ENCODE measurements around the gene CHIC2.

The CHIC2 gene

GRCh38 chr4:54066088-54066415, 1.6 kb upstream of the CHIC2 start:
- H3K4me3 ChIP-seq (ENCODE audit: low read depth, low read length), result no peak overlapping the region
- TF ChIP-seq ZNF302 (tag by site-specific recombination; IDR thresholded peaks at IDR 0.05; ENCODE audit: low read depth) (no peak), ZNF610 (tag by site-specific recombination; IDR thresholded peaks at IDR 0.05; ENCODE audit: borderline replicate concordance) (no peak), ZNF692 (tag by site-specific recombination; IDR thresholded peaks at IDR 0.05) (no peak), ZNF626 (tag by site-specific recombination; IDR thresholded peaks at IDR 0.05) (no peak), ZNF768 (tag by site-specific recombination; IDR thresholded peaks at IDR 0.05) (no peak), ZNF48 (tag by site-specific recombination; IDR thresholded peaks at IDR 0.05) (no peak), ZNF426 (tag by site-specific recombination; IDR thresholded peaks at IDR 0.05) (no peak), ZNF10 (tag by site-specific recombination; IDR thresholded peaks at IDR 0.05) (no peak), ZNF560 (tag by site-specific recombination; IDR thresholded peaks at IDR 0.05; ENCODE audit: borderline replicate concordance) (no peak), ZNF211 (tag by site-specific recombination; IDR thresholded peaks at IDR 0.05; ENCODE audit: low read depth) (no peak), GLIS1 (tag by site-specific recombination; IDR thresholded peaks at IDR 0.05) (no peak), ZNF175 (tag by site-specific recombination; IDR thresholded peaks at IDR 0.05) (no peak), ZNF341 (tag by site-specific recombination; IDR thresholded peaks at IDR 0.05; ENCODE audit: low read depth) (no peak), ZNF830 (tag by site-specific recombination; IDR thresholded peaks at IDR 0.05; ENCODE audit: low read depth) (no peak)
- H3K27ac ChIP-seq (ENCODE audit: extremely low read depth, low read depth, low read length), result no peak overlapping the region
- ChIA-PET POLR2A (no interaction called here), CTCF (no interaction called here)
- peaks cover 2% of the 10 kb centered on the region for H3K4me1 ChIP-seq (ENCODE audit: control insufficient read depth, insufficient read depth, low read length)
- no peaks in the 10 kb centered on the region for H3K36me3 ChIP-seq (ENCODE audit: control insufficient read depth in 2 of 2, insufficient read depth in 1 of 2, low read length in 2 of 2)
- no peaks in the 10 kb centered on the region for H3K9me3 ChIP-seq (ENCODE audit: control insufficient read depth, insufficient read depth, low read depth, low read length)

DNA sequence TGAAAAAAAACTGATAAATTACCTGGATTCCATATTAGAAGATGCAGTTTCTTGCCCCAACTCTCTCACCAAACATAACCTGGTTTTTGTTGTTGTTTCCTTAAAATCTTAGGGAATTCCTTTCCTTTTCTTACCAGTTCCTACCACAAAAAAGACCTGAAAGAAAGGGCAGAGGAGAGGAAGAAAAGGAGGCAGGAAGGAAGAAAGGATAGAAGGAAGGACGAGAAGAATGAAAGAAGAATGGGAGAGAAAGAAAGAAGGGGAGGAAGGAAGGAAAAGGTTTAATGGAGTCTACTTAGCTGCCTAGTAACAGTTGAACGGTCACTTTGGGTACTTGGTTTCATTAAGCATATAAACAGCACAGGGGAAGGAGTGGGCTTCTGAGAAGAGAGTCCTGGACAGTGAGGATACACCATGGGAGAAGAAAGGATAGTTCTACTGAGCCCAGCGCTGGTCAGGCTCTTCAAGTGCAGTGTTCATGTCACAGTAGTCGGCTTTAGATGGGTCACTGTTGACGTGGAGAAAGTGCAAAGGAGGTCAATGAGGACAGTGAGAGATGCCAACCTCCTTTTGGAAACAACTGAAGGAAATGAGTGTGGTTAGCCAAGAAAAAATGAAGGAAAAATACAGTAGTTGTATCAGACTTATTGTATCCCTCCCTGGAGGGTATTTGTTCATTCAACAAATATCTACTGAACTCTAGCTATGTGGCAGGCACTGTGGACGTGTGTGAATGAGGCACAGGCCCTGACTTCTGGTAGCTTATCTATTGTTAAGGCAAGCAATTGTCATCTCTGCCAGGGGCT, 1.1 kb upstream of the CHIC2 start:
- peak; percentile 81 for TF ChIP-seq ZNF366 (tag by site-specific recombination; conservative IDR thresholded peaks at IDR 0.05)
- no peak for TF ChIP-seq ZSCAN5A (tag by site-specific recombination; IDR thresholded peaks at IDR 0.05)
- ChIA-PET CTCF (no interaction called here), POLR2A (no interaction called here)
- peaks cover 2% of the 10 kb centered on the region for H3K4me1 ChIP-seq (ENCODE audit: control insufficient read depth, insufficient read depth, low read length)
- no peaks in the 10 kb centered on the region for H3K9me3 ChIP-seq (ENCODE audit: control insufficient read depth, insufficient read depth, low read depth, low read length)
- H3K27ac ChIP-seq (ENCODE audit: extremely low read depth, low read depth, low read length), result no peak overlapping the region
- H3K4me3 ChIP-seq (ENCODE audit: low read depth, low read length), result no peak overlapping the region
- H3K36me3 ChIP-seq (ENCODE audit: control insufficient read depth in 2 of 2, insufficient read depth in 1 of 2, low read length in 2 of 2), result no peaks in the 10 kb centered on the region

DNA sequence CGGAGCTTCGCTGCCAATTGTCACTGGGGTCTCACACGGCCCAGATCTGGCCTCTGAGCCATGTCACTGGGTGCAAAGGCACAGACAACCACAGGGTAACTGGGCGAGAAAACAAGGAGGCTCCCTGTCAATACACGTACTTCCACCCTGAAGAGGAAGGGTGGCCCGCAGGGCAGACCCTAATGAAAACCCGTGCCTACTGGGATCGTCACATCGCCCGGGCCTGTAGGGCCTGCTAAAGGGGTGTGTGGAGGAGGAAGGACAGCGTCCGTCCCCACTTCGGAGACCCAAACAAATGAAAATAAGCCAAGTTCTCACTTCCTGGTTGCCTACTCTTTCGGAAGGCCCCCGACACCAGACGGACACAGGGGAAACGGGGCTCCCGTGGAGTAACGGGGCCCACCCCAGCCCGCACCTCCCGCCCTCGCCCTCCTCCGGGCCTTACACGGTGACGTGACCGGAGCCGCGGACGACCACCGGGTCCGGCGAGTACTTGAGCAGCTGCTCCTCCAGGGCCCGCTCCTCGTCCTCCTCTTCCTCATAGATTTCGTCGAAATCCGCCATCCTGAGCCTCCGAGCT, 578 bp downstream of the CHIC2 start:
- Histone ChIP-seq H3K36me3 (ENCODE audit: control insufficient read depth in 2 of 2, insufficient read depth in 1 of 2, low read length in 2 of 2) (no peaks in the 10 kb centered on the region), H3K27ac (ENCODE audit: extremely low read depth, low read depth, low read length) (peak overlapping the region; percentile 85), H3K4me1 (ENCODE audit: control insufficient read depth, insufficient read depth, low read length) (peaks cover 6% of the 10 kb centered on the region), H3K4me3 (ENCODE audit: low read depth, low read length) (peak overlapping the region; percentile 78), H3K9me3 (ENCODE audit: control insufficient read depth, insufficient read depth, low read depth, low read length) (no peaks in the 10 kb centered on the region)
- ChIA-PET CTCF (interaction anchor here (0.7 to 1.0 kb wide), 2 partner anchors 153 to 908 kb away, joined by 3 to 4 read pairs; no protein-coding TSS in a partner anchor), POLR2A (no interaction called here)
- TF ChIP-seq SETDB1 (IDR thresholded peaks at IDR 0.05; ENCODE audit: insufficient read length, low read length) (no peak), ZFP69B (tag by site-specific recombination; IDR thresholded peaks at IDR 0.05) (peak; percentile 85; the same call in 1 of the 2 replicates), ZNF24 (tag by site-specific recombination; IDR thresholded peaks at IDR 0.05) (no peak), ZBTB10 (tag by site-specific recombination; IDR thresholded peaks at IDR 0.05) (0 out of 2 replicates have a peak, but pooled peaks have one; percentile 58), TCF7L2 (IDR thresholded peaks at IDR 0.05; ENCODE audit: borderline replicate concordance, low read depth, low read length) (no peak)
- TF ChIP-seq, protein P1, sequence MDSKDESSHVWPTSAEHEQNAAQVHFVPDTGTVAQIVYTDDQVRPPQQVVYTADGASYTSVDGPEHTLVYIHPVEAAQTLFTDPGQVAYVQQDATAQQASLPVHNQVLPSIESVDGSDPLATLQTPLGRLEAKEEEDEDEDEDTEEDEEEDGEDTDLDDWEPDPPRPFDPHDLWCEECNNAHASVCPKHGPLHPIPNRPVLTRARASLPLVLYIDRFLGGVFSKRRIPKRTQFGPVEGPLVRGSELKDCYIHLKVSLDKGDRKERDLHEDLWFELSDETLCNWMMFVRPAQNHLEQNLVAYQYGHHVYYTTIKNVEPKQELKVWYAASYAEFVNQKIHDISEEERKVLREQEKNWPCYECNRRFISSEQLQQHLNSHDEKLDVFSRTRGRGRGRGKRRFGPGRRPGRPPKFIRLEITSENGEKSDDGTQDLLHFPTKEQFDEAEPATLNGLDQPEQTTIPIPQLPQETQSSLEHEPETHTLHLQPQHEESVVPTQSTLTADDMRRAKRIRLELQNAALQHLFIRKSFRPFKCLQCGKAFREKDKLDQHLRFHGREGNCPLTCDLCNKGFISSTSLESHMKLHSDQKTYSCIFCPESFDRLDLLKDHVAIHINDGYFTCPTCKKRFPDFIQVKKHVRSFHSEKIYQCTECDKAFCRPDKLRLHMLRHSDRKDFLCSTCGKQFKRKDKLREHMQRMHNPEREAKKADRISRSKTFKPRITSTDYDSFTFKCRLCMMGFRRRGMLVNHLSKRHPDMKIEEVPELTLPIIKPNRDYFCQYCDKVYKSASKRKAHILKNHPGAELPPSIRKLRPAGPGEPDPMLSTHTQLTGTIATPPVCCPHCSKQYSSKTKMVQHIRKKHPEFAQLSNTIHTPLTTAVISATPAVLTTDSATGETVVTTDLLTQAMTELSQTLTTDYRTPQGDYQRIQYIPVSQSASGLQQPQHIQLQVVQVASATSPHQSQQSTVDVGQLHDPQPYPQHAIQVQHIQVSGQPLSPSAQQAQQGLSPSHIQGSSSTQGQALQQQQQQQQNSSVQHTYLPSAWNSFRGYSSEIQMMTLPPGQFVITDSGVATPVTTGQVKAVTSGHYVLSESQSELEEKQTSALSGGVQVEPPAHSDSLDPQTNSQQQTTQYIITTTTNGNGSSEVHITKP (tag by site-specific recombination; IDR thresholded peaks at IDR 0.05), result no peak
